Anterior cingulate cortex (tissue), 58 donors: ENCODE results near the gene LAD1.
A peak's percentile ranks its signal among the peaks of the same experiment; 100 is the strongest.

Experiments
- DNase-seq, 58 donors: peaks; one replicate each; lab custom pipeline; 2025; lab: John Stamatoyannopoulos, UW

The LAD1 gene

DNA sequence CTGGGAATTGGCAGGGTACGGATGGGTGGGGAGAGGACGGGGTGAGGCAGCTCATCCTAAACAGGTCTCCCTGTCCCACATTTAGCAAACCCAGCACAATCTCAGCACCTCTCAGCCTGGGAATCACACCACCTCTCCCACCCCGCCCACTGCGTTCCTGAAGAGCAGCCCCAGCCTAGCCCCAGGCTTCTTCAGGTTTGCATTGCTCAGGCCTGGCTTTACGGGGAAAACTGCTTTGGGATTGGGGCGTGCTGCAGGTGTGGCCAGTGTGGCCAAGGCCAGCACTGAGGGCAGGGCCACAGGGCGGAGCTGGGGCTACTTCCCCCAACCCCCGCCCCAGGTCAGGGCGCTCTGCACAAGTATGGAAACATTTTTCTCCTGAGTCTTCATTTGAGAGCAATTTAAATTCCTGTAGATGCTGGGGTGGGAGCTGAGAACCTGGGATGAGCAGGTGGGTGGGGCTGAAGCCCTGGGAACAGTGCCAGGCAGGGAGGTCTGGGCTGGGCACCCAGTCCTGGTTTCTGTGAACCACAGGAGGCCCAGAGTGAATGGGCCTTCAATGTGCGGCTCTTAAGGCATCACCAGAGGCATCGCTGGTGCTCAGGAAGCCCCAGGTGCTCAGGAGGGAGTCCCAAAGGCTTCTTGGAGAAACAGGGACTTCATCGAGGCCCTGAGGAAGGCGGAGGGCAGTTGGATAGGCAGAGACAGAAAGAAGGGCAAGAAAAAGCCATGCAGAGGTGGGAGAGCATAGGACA, 45.8 kb downstream of the LAD1 start:
- no peak for DNase-seq

DNA sequence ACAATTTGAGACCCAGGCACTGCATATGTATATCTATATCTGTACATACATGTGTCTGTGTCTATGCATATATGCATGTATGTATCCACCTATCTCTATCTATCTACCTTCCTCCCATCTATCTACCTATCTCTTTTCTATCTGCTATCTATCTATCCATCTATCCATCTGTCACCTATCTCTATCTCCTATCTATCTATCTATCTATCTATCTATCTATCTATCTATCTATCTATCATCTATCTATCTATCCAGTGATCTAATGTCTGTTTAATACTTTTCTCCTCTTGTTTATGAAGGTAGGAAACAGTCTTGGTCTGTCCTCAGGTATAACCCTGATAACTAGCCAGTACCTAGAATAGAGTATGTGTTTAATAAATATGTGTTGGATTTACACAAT, 47.5 kb downstream of the LAD1 start:
- DNase-seq: no peak

DNA sequence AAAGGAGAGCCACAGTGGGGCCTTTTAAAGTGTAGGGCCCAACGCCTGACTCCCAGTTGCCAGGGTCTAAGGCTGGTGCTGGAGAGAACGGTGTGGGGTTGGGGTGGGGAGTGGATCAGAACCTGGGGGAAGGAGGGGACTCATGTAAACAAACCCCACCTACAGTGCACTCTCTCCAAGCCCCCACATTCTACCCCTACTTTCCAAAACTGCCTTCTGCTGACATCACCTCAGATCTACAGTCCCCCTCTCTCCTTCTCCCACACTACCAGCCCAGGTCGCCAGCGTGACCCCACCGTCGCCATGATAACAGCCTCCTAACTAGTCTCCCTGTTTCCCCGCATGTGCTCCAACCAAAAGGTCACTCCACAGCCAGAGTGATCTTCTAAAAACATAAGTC, 48.2 kb downstream of the LAD1 start:
- DNase-seq: no peak

DNA sequence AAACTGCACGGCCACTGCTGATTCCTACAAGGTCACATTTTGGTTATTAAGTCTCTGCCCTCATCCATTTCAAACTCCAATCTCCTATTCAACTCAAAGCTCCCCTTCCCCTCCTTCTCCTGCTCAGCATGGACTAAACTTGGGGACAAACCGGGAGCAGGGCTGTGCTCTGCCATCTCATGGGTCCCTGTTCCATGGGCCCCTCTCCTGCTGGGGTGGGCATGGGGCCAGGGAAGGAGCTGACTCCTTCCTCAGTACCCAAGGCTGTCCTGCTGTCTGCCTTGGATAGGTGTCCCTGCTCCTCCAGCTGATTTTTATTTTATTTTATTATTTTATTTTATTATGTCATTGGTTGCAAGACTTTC, 48.8 kb downstream of the LAD1 start:
- no peak for DNase-seq

DNA sequence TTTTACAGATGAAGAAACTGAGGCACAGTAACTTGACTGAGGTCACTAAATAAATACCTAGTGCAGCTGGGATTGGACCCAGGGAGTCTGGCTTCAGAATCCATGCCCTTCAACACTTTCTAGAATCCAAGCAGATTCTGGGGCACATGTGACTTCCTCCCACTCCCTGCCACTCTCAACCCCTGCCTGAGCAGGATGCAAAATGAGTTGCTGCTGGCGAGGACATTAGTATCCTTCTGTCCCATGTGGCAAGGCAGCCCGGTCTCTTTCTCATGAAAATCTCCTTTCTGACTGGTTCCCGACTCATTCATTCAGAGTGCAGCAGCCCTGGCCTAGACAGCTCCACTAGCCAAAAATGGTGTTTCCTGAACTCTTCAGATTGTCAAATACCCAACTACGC, 50.0 kb downstream of the LAD1 start:
- DNase-seq: peak in 22 of 58 donors; percentile 4 to 61 (median 24)

DNA sequence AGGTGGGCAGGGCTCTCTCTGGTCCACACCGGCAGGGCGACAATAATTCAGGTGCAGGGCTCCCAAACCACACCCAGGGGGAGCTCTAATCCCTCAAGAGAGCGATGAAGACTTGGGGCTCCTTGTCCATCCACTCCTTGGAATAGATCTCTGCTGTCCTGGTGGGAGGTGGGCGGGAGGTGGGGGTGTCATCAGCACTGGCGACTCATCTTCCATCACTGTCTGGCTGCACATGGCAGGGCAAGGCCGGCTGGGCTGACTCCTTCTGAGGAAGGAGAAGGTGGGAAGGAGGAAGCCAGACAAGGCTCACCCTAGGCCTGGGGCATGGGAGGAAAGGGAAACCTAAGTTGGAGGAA, 50.9 kb downstream of the LAD1 start:
- DNase-seq: peak in 6 of 58 donors; percentile 9 to 42 (median 16)

DNA sequence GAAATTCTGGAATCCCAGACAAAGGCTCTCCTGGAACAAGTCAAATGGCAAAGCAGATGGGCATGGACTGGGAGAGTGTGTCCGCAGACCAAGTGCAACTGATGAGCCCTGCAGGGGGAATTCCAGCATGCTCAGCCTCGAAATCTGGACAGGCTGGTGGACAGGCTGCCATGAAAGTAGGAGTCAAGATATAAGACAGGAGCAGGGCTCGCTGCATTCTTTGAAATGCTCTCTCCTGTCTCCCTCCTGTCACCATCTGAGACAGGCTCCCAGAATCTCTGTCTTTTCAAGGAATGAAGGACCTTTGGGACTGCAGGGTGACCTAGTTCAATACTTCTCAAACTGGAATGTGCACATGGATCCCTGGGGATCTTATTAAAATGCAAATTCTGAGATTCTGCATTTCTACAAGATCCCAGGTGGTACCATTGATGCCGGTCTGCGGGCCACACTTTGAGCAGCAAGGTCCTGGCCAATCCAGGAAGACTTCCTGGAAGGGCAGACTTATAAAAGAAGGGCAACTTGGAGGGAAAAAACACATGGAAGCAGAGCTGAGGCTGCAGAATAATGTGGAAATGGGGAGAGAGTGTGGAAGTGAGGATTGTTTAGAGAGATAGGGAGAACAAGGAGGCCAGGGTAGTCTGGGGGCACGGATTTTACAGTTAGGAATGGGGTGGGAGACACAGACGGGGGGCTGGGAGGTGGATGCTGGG, 51.5 kb downstream of the LAD1 start:
- DNase-seq: no peak

DNA sequence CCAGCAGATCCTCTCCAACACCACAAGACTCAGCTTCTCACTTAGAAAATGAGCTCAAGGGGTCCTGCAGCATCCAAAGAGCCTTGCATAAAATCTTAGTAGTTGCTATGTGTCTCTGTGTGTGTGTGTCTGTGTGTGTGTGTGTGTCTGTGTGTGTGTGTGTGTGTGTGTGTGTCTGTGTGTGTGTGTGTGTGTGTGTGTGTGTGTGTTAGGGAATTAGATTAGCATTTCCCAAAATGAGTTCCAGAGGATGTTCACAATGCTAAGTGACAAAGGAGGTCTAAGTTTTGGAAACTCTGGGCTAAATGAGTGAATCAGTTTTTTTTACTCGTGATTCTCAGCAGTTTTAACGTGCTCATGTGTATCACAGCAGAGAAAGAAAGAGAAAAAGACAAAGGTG, 52.1 kb downstream of the LAD1 start:
- no peak for DNase-seq

DNA sequence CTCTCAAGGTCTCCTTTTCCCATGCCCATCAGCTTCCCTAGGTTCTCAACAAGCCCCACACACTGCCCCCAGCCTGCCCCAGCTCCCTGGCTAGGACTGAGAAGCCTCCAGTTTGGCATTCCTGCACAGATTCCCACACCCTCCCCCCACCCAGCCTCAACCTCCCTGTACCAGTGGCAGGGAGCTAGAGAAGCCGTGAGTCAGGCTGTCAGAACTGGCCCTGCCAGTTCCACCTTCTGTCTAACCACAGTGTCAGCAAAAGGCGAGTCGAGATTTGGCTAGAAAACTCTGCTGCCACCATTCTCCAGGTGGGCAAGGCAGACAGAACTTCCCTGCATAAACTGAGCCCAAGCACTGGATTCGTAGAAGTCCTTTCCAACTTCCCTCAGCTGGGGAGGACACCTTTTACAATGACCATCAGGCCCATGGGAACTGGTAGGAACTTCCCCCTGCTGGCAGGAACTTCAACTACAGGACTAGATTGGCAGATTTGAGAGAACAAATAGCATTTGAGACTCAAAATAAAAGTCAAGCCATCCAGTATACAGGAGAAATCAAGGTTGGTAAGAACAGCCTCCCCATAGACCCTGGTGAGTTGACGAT, 52.7 kb downstream of the LAD1 start:
- DNase-seq: peak in 6 of 58 donors; percentile 11 to 26 (median 19)

DNA sequence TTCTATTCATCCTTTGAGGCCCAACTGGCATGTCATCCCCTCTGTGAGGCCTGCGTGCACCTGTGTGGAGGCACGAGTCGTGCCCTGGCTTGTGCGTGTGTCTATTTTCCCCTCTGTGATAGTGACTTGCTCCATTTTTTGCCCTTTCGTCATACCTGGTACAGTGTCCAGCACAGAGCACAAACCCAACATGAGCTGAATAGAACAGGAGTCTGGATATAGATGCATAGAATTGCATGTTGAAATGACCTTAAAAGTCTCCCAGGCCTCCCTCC, 54.1 kb downstream of the LAD1 start:
- no peak for DNase-seq

DNA sequence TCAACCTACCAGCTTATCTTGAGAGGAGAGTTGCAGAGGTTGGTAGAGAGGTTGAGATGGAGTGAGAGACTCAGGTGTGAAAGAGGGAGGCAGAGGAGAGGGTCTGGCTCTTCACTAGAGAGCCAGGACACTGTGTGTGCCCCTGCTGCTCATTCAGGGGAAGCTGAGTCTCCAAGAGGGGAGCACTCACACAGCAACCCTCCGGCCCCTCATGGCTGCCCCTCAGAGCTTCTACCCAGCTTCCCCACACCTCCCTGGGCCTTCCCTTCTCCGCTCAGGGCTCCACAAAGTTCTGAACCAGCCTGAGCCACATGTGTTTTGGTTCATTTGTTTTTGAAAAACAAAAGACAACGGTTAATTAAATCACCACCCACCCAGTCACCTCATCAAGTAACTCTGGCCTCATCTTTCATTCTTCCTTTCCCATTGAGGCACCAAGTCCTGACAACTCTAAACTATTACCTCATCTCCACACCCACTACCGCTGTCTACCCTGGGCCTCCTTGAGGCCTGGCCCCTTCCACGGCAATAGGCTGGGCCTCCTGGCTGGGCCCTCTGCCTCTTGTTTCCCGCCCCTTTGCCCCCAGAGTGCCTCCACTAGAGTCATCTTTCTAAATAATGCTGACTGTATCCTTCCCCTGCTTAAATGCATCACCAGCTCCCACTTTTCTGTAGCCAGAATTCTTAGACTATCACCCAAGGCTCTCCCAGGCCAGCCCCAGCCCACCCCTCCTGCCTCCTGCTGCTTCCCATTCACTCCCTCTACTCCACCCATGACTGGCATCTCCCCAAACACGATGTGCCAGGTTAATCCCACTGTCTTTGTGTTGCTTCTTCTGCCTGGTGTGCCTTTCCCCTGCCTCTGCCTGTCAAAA, 54.7 kb downstream of the LAD1 start:
- no peak for DNase-seq

DNA sequence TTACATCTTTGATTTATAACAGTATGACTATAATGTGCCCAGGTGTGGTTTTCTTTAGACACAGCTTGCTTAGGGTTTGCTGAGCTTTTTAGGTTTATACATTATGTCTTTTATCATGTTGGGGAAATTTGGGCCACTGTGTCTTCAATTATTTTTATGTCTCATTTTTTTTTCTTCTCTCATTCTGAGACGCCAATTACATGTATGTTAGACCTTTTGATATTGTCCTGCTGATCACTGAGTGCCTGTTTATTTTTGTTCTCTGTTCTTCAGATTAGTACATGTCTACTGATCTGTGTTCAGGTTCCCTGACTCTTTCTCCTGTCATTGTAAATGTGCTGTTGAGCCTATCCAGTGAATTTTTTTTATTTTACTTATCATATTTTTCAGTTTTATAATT, 57.7 kb downstream of the LAD1 start:
- no peak for DNase-seq

DNA sequence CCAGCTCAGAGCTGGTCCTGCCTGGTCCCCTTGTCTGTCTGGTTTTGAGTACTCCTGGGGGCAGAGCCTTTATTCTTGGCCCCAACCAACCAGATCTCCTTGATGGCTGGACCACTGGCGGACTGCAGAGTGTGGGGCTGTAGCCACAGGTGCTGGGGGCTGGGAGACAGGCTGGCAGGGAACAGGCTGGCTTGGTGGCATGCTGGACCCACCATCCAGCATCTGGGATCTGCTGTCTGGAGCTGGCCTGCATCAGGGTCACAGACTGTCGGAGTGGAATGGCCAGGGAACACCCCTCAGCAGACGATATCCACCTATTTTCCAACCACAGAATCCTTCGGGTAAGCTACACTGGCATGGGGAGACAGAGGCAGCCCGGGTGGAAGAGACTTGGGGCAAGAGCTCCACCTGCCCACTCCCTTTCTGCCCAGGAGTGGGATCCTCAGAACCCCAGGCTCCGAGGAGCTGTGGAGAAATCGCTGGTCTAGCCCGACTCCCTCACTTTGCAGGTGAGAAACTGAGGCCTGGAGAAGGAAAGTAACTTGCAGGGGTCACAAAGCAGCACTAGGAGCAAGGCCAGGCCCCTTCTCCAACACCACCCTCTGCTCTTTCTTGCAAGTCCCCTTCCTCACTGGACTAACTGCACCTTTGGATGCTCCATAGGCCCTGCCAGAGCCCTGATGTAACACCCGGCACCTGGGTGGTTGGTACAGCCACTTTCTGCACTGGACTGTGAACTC, 62.2 kb downstream of the LAD1 start:
- DNase-seq: no peak

DNA sequence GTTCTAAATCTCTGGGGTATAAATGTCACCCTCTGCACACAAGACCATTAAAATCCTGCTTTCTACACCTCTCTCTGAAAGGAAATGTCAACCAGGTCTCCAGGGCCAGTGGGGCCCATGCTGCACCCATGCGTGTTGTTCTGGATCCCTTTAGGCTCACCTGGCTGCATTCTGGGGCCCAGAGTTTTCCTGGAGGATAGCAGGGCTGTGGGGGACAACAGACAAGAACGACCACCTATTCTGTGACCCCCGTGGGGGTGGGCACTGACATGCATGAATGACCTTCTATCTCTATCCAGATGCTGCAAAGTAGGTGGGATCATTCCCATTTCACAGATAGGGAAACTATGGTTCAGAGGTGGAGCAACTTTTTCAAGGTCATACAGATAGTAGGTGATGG, 63.2 kb downstream of the LAD1 start:
- DNase-seq: no peak

DNA sequence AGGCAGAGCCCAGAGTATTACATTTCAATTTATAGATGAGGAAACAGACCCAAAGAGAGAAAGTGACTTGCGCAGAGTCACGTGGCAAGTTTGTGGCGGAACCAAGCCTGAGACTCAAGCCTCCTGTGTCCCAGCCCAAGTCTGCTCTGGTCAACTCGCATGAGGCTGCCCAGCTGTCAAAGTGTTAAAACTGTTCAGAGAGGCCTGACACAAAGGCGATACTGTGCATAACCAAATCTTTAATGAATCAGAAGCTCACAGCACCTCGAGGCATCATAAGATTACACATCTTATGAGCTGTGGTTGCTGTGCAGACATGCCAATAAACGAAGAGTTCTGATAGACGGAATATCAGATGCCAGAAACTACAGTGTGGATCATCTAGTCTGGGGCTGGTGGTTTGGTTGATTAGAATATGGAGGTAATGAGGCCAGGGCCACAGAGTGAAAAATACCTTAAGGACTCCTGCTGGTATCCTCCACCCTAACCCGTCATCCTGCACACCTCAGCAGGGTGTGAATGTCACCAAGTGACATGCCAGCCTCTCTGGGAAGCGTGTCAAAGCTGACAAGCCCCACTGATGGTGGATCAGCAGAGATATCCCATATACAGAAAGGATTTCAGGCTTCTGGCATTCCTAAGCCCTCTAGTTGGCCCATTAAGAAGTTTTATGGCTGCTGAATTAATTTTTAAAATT, 63.8 kb downstream of the LAD1 start:
- DNase-seq: no peak

DNA sequence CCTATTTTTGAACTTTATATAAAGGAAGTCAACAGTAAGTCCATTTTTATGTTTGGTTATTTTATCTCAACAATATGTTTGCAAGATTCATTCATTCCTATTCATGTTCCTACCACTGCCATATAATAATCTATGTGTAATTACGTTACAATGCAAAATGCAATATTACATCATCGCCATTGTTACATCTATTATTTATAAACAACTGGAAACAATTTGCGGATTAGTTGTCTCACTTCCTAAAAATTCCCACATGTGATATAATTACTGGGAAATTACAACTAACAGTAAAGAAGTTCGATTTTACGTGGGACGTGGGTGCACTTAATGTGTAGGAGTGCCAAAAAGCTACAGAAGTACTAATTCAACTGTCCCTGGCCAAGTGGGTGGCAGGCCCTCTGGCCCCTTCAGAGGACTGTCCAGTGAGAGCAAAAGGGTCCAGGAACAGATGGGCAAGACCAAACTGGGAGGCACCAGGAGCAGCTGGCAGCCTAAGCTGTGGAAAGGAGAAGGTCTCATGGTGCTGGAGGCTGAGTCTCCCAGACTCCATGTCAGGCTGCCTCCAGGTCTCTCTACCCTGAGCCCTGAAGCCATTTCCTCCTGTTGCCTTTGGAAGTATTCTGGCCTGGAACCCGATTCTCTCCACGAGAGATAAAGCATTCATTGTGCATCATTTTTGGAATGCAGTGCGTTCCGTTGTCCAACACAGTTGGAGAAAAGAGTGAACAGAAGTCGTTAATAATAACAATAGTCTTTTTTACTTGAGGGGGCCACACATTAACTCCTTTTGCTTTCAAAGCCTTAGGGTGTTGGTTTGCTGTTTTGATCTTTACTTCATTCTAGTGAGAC, 64.6 kb downstream of the LAD1 start:
- no peak for DNase-seq

DNA sequence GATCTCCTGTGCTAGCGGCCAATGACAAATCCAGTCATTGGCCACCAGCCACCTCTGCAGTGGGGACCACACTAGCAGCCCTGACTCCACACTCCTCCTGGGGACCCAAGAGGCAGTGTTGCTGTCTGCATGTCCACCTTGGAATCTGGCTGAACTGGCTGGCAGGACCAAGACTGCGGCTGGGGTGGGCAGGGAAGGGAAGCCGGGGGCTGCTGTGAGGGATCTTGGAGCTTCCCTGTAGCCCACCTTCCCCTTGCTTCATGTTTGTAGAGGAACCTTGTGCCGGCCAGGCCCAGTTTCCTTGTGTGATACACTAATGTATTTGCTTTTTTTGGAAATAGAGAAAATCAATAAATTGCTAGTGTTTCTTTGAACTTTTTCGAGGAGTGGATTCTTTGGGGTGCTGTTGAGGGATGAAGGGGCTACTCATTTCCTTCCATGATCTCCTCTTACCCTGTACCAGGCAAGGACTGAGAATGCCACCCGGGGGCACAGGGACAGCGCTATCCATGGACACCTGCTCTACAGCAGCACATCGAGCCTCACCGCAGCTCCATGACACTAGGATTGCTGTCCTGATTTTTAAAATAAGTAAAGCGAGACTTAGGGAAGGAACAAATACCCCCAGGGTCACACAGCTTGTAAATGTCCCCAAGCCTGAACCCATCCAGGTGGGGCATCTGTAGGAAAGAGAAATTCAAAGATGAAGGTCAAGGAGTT, 66.3 kb downstream of the LAD1 start:
- DNase-seq: no peak

DNA sequence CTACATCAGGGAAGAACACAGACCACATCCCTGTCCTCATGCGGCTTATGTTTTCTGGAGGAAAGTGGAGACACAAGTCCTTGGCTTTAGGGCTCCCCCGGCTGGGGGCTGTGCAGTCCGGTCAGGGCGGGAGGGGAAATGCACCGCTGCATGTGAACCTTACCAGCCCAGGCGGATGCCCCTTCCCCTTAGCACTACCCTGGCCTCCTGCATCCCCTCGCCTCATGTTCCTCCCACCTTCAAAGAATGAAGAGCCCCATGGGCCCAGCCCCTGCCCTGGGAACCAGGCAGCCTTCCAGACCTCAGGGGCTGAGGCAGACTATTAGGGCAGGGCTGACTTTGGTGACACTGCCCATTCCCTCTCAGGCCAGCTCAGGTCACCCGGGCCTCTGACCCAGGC, 67.1 kb downstream of the LAD1 start:
- DNase-seq: no peak
